Keratinocyte (primary cell): Measurements from ENCODE around the gene KCNF1. TPM values are rescaled to one million over a fixed set of nuclear protein-coding genes. Genes with fewer than 3 reads are reported as not detected.

Experiments used
- DNase-seq: peaks from one replicate; pipeline ENCODE4 v3.0.0-alpha.2; 2011; ENCODE audit warnings: low read depth, missing footprints, low spot score
- FAIRE-seq: peaks from 2 replicates; lab custom pipeline; 2011; peaks lifted over from hg19 to GRCh38; lab: Jason Lieb, UNC
- H2AFZ ChIP-seq: 2 replicates; pipeline ENCODE4 v1.6.0; 2012; ENCODE audit warnings: low read length, control low read depth, inconsistent platforms; ENCODE audit not compliant: control insufficient read depth
- H3K27ac ChIP-seq: 2 replicates; pipeline ENCODE4 v1.5.1; 2011; ENCODE audit warnings: low read length; ENCODE audit not compliant: control insufficient read depth, insufficient read depth
- H3K27me3 ChIP-seq: 3 replicates; pipeline ENCODE4 v1.6.0; 2011; ENCODE audit warnings: low read length; ENCODE audit not compliant: control insufficient read depth, insufficient read depth; ENCODE audit errors: extremely low read depth
- H3K36me3 ChIP-seq, 2 experiments: 2 replicates in 1 of 2; 3 replicates in 1 of 2; pipeline ENCODE4 v1.5.1; 2011; ENCODE audit warnings: low read length in 2 of 2, mild to moderate bottlenecking in 1 of 2; ENCODE audit not compliant: control insufficient read depth in 2 of 2, insufficient read depth in 2 of 2; ENCODE audit errors: extremely low read depth in 1 of 2
- H3K4me1 ChIP-seq: 3 replicates; pipeline ENCODE4 v1.5.1; 2011; ENCODE audit warnings: low read length; ENCODE audit not compliant: control insufficient read depth, insufficient read depth; ENCODE audit errors: extremely low read depth
- H3K4me2 ChIP-seq: 3 replicates; pipeline ENCODE4 v1.6.0; 2011; ENCODE audit warnings: low read depth, low read length; ENCODE audit not compliant: control insufficient read depth, insufficient read depth; ENCODE audit errors: extremely low read depth
- H3K4me3 ChIP-seq, 3 experiments: fragments of 200-600 bp in 1 of 3; sonication (generic) in 1 of 3; 2 replicates in 2 of 3; 3 replicates in 1 of 3; pipeline ENCODE4 v1.5.1; 2011 to 2016; ENCODE audit warnings: low read length in 3 of 3, mild to moderate bottlenecking in 3 of 3, control low read depth in 2 of 3, inconsistent platforms in 1 of 3, low read depth in 1 of 3, mixed read lengths in 1 of 3, mixed run types in 1 of 3, moderate library complexity in 1 of 3; ENCODE audit not compliant: control insufficient read depth in 2 of 3, insufficient read depth in 2 of 3; ENCODE audit errors: extremely low read depth in 1 of 3
- H3K79me2 ChIP-seq: 2 replicates; pipeline ENCODE4 v1.6.0; 2012; ENCODE audit warnings: low read length; ENCODE audit not compliant: control insufficient read depth, insufficient read depth
- H3K9ac ChIP-seq: 3 replicates; pipeline ENCODE4 v1.6.0; 2011; ENCODE audit warnings: low read length; ENCODE audit not compliant: control insufficient read depth, insufficient read depth; ENCODE audit errors: extremely low read depth
- H3K9me1 ChIP-seq: 3 replicates; pipeline ENCODE4 v1.6.0; 2011; ENCODE audit warnings: low read length; ENCODE audit not compliant: control insufficient read depth, insufficient read depth; ENCODE audit errors: extremely low read depth
- H3K9me3 ChIP-seq: 2 replicates; pipeline ENCODE4 v1.5.1; 2012; ENCODE audit warnings: low read depth, low read length; ENCODE audit not compliant: control insufficient read depth
- H4K20me1 ChIP-seq: 3 replicates; pipeline ENCODE4 v1.6.0; 2011; ENCODE audit warnings: low read length; ENCODE audit not compliant: control insufficient read depth, insufficient read depth; ENCODE audit errors: extremely low read depth
- EZH2 ChIP-seq: IDR thresholded peaks from one replicate; pipeline ENCODE4 v1.6.1; 2012; ENCODE audit warnings: inconsistent platforms, mild to moderate bottlenecking, low read length, moderate library complexity
- dilution Hi-C: fragments of 300-500 bp; cut with MboI; formaldehyde crosslinking; loops from one replicate; pipeline ENCODE4 v1.7.0; 2020; ENCODE audit warnings: low sequenced_read_pairs; ENCODE audit not compliant: extremely low pct_ligation_motif_present
- polyA plus RNA-seq, 5 experiments: library from polyadenylated mRNA; depleted of rRNA in 3 of 5; stranded (reverse) in 3 of 5; stranded (forward) in 1 of 5; unstranded in 1 of 5; fragments of >200 nt; gene quantifications; 1 replicate in 1 of 5; 2 replicates in 3 of 5; 3 replicates in 1 of 5; pipeline versions ENCODE4 v1.2.1 to v1.2.3, GENCODE V29; 2011 to 2012; ENCODE audit warnings: missing spikeins in 2 of 5, low read depth in 1 of 5, low replicate concordance in 1 of 5
- TF ChIP-seq, protein P1 (sequence below), 3 experiments: IDR thresholded peaks in 1 of 3; conservative IDR thresholded peaks in 1 of 3; optimal IDR thresholded peaks in 1 of 3; 2 replicates in 2 of 3; 3 replicates in 1 of 3; pipeline versions ENCODE3 to v1.5.1; 2011; ENCODE audit warnings: low read length in 3 of 3, mild to moderate bottlenecking in 3 of 3, moderate library complexity in 2 of 3, control low read depth in 1 of 3, inconsistent platforms in 1 of 3; ENCODE audit not compliant: insufficient read depth in 2 of 3; ENCODE audit errors: extremely low read depth in 1 of 3

KCNF1 gene
- polyA plus RNA-seq, 1 donor (not counting 4 experiments of a cell fraction or from before 2014, with no cell fraction given): 0.05 TPM

- H3K79me2 ChIP-seq: no peaks in the 10 kb centered on the region
- H3K27ac ChIP-seq: no peak overlapping the region
- H3K9me1 ChIP-seq: no peaks in the 10 kb centered on the region
- H3K27me3 ChIP-seq: peaks cover 4% of the 10 kb centered on the region
- TF ChIP-seq, protein P1, sequence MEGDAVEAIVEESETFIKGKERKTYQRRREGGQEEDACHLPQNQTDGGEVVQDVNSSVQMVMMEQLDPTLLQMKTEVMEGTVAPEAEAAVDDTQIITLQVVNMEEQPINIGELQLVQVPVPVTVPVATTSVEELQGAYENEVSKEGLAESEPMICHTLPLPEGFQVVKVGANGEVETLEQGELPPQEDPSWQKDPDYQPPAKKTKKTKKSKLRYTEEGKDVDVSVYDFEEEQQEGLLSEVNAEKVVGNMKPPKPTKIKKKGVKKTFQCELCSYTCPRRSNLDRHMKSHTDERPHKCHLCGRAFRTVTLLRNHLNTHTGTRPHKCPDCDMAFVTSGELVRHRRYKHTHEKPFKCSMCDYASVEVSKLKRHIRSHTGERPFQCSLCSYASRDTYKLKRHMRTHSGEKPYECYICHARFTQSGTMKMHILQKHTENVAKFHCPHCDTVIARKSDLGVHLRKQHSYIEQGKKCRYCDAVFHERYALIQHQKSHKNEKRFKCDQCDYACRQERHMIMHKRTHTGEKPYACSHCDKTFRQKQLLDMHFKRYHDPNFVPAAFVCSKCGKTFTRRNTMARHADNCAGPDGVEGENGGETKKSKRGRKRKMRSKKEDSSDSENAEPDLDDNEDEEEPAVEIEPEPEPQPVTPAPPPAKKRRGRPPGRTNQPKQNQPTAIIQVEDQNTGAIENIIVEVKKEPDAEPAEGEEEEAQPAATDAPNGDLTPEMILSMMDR (optimal IDR thresholded peaks at IDR 0.05 in 1 of 3, IDR thresholded peaks at IDR 0.05 in 1 of 3, conservative IDR thresholded peaks at IDR 0.05 in 1 of 3; ENCODE audit: extremely low read depth in 1 of 3, insufficient read depth in 2 of 3, low read length in 3 of 3): no peak
- TF ChIP-seq EZH2: no peak
- H3K4me1 ChIP-seq: no peaks in the 10 kb centered on the region
- H3K9me3 ChIP-seq: no peaks in the 10 kb centered on the region
- H3K36me3 ChIP-seq: no peaks in the 10 kb centered on the region
- no peak overlapping the region for H3K4me2 ChIP-seq
- H4K20me1 ChIP-seq: no peaks in the 10 kb centered on the region
- no peak overlapping the region for H3K9ac ChIP-seq
- H2AFZ ChIP-seq: no peak overlapping the region
- DNase-seq: no peak
- H3K4me3 ChIP-seq: no peak overlapping the region
- FAIRE-seq: no peak
- dilution Hi-C loops: no loop called here
These were observed 43.0 kb upstream of the KCNF1 start for GRCh38 chr2:10868465-10869314.

DNA sequence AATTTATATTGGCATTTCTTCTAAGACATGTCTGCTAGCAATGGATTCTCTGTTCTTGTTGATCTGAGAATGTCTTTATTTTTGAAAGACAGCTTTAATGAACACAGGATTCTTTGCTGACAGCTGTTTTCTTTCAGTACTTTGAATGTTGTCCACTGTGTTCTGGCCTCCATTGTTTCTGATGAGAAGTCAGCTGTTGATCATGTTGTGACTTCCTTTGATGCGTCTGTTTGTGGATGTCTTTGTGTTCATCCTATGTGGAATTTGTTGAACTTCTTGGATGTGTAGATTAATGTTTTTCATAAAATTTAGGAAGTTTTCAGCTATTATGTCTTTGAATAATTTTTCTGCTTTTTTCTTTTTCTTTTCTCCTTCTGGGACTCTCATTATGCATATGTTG, 39.8 kb upstream of the KCNF1 start:
- dilution Hi-C loops: no loop called here
- H3K27ac ChIP-seq: no peak overlapping the region
- TF ChIP-seq, protein P1 (optimal IDR thresholded peaks at IDR 0.05 in 1 of 3, IDR thresholded peaks at IDR 0.05 in 1 of 3, conservative IDR thresholded peaks at IDR 0.05 in 1 of 3; ENCODE audit: extremely low read depth in 1 of 3, insufficient read depth in 2 of 3, low read length in 3 of 3): no peak
- TF ChIP-seq EZH2: no peak
- no peak for FAIRE-seq
- H4K20me1 ChIP-seq: no peaks in the 10 kb centered on the region
- no peak overlapping the region for H3K4me3 ChIP-seq
- H3K79me2 ChIP-seq: no peaks in the 10 kb centered on the region
- no peaks in the 10 kb centered on the region for H3K9me1 ChIP-seq
- H3K4me1 ChIP-seq: no peaks in the 10 kb centered on the region
- H3K9ac ChIP-seq: no peak overlapping the region
- H3K4me2 ChIP-seq: no peak overlapping the region
- H3K36me3 ChIP-seq: no peaks in the 10 kb centered on the region
- H3K9me3 ChIP-seq: no peaks in the 10 kb centered on the region
- no peak overlapping the region for H2AFZ ChIP-seq
- DNase-seq: no peak
- H3K27me3 ChIP-seq: no peaks in the 10 kb centered on the region
